ENCODE measurements around the gene HRNR. TPM values are rescaled to one million over a fixed set of nuclear protein-coding genes. Genes with fewer than 3 reads are reported as not detected.
"Not testable (repeated sequence)": the region's sequence is repeated elsewhere in the genome, so short reads cannot be mapped to it uniquely, and the experiment has no call there.

Gene HRNR
- total RNA-seq = not detected in 2 replicates

- intact Hi-C loops (cut with micrococcal nuclease) = no loop called here
These were observed at the start of gene HRNR for GRCh38 chr1:152224093-152224492. HRNR (minus strand) TSS chr1:152224193; CDS start chr1:152223253, 940 bp downstream.

- intact Hi-C loops (cut with micrococcal nuclease) = not testable (repeated sequence)
These were observed 32.4 kb upstream of the HRNR start for GRCh38 chr1:152256394-152256793.

DNA sequence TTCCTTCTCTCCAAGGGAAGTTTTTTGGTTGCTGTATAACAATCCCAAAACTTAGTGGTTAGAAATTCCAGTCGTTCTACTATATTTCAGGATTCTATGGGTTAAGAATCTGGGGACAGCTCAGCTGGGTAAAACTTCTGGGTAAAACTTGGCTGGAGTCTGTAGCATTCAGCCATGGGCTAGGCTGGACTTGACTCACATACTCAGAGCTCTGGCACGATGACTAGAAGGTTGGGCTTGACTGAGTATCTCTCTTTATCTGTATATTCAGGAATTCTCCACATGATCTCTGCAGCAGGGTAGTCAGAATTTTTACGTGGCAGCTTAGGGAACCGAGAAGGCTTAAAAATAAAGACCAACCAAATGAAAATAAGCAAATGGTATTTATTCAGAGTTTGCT, 28.2 kb upstream of the HRNR start:
- intact Hi-C loops (cut with micrococcal nuclease) = no loop called here

- intact Hi-C loops (cut with micrococcal nuclease) = no loop called here
These were observed 27.4 kb upstream of the HRNR start for GRCh38 chr1:152251391-152251790.

GRCh38 chr1:152247316-152247715, 23.3 kb upstream of the HRNR start:
- intact Hi-C loops (cut with micrococcal nuclease) = no loop called here

DNA sequence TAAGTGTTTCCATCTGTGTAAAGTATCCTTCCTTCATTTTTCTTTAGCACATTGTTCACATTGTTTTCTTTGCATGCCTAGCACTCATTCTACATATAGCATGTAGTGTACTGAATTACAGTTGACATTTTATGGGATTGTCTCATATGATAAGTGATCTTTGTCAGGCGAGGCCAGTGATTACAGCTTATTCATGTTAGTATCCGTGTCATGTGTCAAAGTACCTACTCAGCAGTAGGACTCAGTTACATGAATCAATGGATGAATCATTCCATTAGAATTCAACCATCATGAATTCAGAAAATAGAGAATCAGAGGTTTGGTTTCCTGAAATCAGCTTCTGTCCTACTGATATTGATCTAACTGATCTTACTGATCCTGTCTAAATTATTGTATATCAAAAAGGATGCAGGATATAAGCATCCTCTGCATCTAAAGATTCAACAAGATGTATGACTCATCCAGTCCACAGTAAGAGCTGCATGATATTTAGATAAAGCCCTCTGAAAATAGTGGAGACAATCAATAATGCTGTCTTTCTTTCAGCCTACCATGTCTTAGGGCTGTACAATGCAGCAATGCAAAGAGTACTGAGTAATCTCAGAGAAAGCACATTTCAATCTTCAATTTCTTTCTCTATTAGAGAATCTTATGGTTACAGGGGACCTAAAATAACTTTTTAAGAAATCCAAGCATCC, 20.7 kb upstream of the HRNR start:
- intact Hi-C loops (cut with micrococcal nuclease) = no loop called here

DNA sequence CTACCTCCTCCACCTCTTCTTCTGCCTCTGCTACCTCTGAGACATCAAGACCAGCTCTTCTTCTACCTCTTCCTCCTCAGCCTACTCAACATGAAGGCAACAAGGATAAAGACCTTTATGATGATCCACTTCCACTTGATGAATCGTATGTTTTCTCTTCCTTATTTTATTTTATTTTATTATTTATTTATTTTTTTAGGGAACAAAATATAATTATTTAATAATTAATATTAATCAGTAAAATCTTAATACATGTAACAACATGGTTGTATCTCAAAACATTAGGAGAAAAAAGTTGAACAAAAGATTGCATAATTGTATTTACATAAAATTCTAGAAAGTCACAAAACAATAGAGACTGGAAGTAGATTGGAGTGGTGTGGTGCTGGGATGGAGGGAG, 13.1 kb upstream of the HRNR start:
- intact Hi-C loops (cut with micrococcal nuclease) = no loop called here

DNA sequence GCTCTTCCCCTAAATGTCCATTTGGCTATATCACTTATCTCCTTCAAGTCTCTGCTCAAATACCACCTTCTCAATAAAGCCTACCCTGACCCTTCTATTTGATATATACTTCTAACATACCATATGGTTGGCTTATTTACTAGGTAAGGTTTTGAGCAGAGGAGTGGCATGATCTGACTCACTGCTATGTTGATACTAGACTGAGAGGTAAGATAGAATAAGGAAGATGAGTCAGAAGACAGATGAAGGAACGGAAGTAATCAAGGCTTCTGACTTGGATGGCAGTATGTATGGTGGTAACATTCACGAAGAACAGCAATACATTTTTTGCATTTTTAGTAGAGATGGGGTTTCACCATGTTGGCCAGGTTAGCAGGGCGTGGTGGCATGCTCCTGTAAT, 4.8 kb upstream of the HRNR start:
- intact Hi-C loops (cut with micrococcal nuclease) = no loop called here

DNA sequence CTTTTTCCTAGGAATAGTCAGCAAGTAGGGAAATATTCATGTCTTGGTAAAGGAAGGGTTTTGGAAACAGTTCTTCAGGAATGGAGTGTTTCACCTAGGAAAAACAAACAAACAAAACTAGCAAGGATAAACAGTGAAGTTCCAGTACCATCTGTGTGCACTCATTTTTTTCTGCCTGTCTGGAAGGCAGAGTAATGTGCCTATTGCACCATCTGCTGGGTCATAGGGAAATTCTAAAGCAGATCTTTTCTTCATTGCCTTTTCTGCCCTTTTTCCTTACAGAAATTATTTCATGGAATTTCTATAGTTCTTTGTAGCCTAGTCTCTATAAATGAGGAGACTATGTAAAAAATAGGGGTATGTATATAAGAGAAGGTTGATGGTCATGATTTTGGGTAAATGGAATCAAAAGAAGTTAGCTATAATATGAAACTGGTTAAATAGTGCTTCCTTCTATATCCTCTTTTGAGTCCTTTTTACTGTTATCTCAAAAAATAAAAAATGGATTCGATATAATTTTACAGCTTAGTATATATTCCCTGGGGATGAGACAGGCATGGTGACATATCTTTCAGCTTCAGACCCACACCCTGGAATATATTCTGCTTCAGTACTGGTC, 3.4 kb upstream of the HRNR start:
- intact Hi-C loops (cut with micrococcal nuclease) = no loop called here

DNA sequence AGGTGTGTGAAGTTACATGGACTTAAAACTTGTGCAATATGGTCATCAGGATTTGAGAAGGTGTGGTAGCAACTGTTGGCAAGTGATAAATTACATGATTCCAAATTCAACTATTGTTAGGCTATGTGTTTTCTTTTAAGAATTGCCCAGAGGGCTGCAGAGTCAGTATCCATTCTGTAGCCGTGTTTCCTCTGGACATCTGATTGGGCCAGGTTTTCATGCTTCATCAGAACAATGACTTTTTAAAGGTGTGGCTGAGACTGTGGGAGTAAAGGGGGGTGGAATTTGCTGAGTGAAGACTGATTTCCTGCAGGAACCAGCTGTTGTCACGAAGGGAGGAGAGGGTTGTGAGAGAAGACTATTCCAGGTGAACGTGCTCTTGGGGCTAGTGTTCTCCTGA, 1.7 kb upstream of the HRNR start:
- intact Hi-C loops (cut with micrococcal nuclease) = no loop called here

DNA sequence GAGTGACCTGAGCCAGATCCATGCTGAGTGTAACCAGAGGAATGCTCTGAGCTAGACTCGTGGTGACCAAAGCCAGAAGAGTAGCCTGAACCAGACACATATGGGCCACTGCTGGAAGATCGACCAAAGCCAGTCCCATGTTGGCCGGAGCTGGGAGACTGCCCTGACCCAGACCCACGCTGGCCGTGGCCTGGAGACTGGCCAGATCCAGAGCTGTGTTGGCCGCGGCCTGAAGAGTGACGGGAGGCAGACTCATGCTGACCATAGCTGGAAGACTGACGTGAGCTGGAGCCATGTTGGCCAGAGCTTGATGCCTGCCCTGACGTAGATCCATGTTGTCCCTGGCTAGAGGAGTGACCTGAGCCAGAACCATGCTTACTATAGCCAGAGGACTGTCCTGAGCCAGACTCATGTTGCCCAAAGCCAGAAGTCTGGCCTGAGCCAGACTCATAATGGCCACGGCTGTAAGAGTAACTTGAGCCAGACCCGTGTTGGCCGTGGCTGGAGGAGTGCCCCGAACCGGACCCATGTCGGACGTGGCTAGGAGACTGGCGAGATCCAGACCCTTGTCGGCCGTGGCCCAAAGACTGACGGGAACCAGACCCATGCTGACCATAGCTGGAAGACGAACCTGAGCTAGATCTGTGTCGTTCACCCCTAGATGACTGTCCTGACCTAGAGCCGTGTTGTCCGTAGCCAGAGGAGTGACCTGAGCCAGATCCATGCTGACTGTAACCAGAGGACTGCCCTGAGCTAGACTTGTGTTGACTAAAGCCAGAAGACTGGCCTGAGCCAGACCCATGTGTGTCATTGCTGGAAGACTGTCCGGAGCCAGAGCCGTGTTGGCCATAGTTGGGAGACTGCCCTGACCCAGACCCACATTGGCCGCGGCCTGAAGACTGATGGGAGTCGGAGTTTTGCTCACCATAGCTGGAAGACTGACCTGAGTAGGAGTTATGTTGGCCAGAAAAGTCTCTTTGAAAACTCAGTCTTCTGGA, 3.5 kb downstream of the HRNR start:
- intact Hi-C loops (cut with micrococcal nuclease) = no loop called here

DNA sequence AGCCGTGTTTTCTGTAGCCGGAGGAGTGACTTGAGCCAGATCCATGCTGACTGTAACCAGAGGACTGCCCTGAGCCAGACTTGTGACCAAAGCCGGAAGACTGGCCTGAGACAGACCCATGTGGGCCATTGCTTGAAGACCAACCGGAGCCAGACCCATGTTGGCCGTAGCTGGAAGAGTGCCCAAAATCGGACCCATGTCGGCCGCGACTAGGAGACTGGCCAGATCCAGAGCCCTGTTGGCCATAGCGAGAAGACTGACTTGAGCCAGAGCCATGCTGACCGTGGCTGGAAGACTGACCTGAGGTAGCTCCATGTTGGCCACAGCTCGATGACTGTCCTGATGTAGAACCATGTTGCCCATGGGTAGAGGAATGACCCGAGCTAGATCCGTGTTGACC, 4.6 kb downstream of the HRNR start:
- intact Hi-C loops (cut with micrococcal nuclease) = not testable (repeated sequence)

- intact Hi-C loops (cut with micrococcal nuclease) = no loop called here
These were observed 5.1 kb downstream of the HRNR start for GRCh38 chr1:152218762-152219436.

DNA sequence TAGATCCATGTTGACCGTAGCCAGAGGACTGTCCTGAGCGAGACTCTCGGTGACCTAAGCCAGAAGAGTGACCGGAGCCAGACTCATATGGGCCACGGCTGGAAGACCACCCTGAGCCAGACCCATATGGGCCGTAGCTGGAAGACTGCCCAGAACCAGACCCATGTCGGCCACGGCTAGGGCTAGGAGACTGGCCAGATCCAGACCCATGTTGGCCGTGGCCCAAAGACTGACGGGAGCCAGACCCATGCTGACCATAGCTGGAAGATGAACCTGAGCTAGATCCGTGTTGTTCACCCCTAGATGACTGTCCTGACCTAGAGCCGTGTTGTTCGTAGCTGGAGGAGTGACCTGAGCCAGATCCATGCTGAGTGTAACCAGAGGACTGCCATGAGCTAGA, 8.4 kb downstream of the HRNR start:
- intact Hi-C loops (cut with micrococcal nuclease) = not testable (repeated sequence)

- intact Hi-C loops (cut with micrococcal nuclease) = not testable (repeated sequence)
These were observed 9.1 kb downstream of the HRNR start for GRCh38 chr1:152214911-152215310.

DNA sequence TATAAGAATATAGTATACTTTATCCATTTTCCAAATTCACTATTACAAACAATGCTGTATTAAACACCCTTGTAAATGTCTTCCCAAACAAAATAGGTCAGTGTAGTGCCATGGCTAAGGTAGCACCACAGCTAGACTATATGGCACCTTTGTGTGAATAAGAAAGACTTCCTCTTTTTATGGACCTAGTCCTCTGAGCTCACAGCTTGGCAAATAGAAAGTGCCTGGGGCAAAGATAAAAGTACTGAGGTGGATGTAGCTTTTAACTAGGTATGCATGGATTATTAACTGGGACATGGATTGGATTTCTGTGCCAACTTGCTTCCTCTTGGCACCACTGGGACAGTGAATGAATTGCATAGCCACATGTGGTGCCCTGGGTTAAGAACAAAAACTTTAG, 25.0 kb downstream of the HRNR start:
- intact Hi-C loops (cut with micrococcal nuclease) = no loop called here

DNA sequence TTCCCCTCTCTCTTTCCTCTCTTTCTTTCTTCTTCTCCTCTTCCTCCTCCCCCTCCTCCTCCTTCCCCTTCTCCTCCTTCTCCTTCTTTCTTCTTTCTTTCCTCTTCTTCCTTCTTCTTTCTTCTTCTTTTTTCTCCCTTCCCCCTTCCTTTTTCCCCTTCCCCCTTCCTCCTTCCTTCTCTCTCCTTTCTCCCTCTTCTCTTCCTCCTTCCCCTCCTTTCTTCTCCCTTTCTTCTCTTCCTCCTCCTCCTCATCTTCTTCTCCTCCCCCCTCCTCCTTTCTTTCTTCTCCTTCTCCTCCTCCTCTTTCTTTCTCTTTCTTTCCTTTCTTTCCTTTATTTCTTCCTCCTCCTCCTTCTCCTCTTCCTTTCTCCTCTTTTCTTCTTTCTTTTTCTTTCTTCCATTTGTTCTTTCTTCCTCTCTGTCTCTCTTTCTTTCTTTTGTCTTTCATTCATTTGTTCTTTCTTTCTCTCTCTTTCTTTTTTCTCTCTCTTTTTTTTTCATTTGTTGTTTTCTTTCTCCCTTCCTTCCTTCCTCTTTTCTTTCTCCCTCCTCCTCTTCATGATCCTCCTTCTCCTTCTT, 26.5 kb downstream of the HRNR start:
- intact Hi-C loops (cut with micrococcal nuclease) = no loop called here

DNA sequence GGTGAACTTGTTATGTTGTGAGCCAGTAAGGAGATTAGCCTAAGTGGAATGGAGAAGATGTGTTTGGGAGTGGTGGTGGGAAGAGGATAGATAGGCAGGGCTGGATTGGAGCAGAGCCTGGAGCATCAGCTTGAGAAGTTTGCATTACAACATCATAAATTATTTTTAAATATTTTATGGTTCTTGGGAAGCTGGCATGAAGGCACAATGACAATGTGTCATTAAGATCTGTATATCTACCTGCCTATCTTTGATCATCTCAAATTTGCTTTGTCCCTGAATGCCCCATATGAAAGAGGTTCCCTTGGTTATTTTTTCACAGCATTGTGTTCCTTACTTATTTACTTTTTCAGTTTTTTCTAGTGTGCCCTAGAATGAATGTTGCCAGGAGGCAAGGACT, 32.3 kb downstream of the HRNR start:
- intact Hi-C loops (cut with micrococcal nuclease) = no loop called here

DNA sequence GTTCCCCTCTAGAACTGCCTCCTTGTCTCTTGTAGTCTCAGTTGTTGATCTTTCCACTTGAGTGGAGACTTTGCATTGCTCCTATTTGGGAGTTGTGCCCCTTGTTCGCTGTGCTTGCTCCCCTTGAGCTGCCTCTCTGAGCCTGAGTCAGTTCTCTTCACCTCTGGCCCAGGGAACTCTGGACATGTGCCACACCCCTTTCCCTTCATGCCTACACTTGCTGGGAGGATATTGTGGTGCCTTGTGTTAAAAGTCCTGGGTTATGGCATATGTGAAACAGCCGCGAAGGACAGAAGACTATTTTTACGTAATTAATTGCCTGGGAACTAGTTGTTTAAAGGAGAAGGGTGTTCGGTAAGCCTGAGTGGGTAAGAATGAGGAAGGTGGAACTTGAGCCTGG, 32.7 kb downstream of the HRNR start:
- intact Hi-C loops (cut with micrococcal nuclease) = no loop called here

- intact Hi-C loops (cut with micrococcal nuclease) = no loop called here
These were observed 33.4 kb downstream of the HRNR start for GRCh38 chr1:152190589-152190988.
